HepG2 (cell line): Measurements from ENCODE around the gene DDX39B. TPM values are rescaled to one million over a fixed set of nuclear protein-coding genes. Genes with fewer than 3 reads are reported as not detected.
A peak's percentile ranks its signal among the peaks of the same experiment; 100 is the strongest.

Source experiments
- HNRNPLL ChIP-seq: fragments of 200-400 bp; formaldehyde crosslinking; IDR thresholded peaks from 2 replicates; pipeline ENCODE4 v1.6.1; 2017; ENCODE audit warnings: mild to moderate bottlenecking, low read depth, low read length; ENCODE audit not compliant: poor library complexity, severe bottlenecking
- MTA1 ChIP-seq: sonication (generic); formaldehyde crosslinking; IDR thresholded peaks from 2 replicates; pipeline ENCODE4 v1.4.0; 2020; ENCODE audit warnings: missing genetic modification reagents, mild to moderate bottlenecking, borderline replicate concordance
- NBN ChIP-seq: fragments of 450-650 bp; conservative IDR thresholded peaks from 2 replicates; pipeline ENCODE4 v1.6.1; 2017
- PAF1 ChIP-seq: IDR thresholded peaks from 2 replicates; pipeline ENCODE4 v1.6.1; 2016; ENCODE audit warnings: missing genetic modification reagents, missing compliant biosample characterization
- RARG ChIP-seq: sonication (generic); formaldehyde crosslinking; IDR thresholded peaks from 2 replicates; pipeline ENCODE4 v1.4.0; 2020; ENCODE audit warnings: low read depth, mild to moderate bottlenecking, missing genetic modification reagents
- RBFOX2 ChIP-seq: fragments of 200-400 bp; formaldehyde crosslinking; IDR thresholded peaks from 2 replicates; pipeline ENCODE4 v1.6.1; 2017; ENCODE audit warnings: low read depth, mild to moderate bottlenecking, low read length
- RORA ChIP-seq: sonication (generic); formaldehyde crosslinking; IDR thresholded peaks from 2 replicates; pipeline ENCODE4 v1.5.0; 2020; ENCODE audit warnings: mild to moderate bottlenecking, missing genetic modification reagents, moderate library complexity
- SMAD1 ChIP-seq: sonication (generic); formaldehyde crosslinking; IDR thresholded peaks from 2 replicates; pipeline ENCODE4 v1.4.0; 2020; ENCODE audit warnings: missing genetic modification reagents, low read depth, mild to moderate bottlenecking, borderline replicate concordance
- ZFAT ChIP-seq: sonication (generic); formaldehyde crosslinking; conservative IDR thresholded peaks from 2 replicates; pipeline ENCODE4 v1.8.1; 2023; ENCODE audit warnings: missing genetic modification reagents, inconsistent platforms
- ZFP36L1 ChIP-seq: sonication (generic); formaldehyde crosslinking; IDR thresholded peaks from 2 replicates; pipeline ENCODE4 v1.8.0; 2022; ENCODE audit warnings: mild to moderate bottlenecking, missing genetic modification reagents, moderate library complexity
- ZFP62 ChIP-seq: sonication (generic); formaldehyde crosslinking; IDR thresholded peaks from 2 replicates; pipeline ENCODE4 v1.4.0; 2020; ENCODE audit warnings: missing genetic modification reagents
- ZNF232 ChIP-seq: sonication (generic); formaldehyde crosslinking; IDR thresholded peaks from 2 replicates; pipeline ENCODE4 v1.4.0; 2020; ENCODE audit warnings: missing genetic modification reagents, borderline replicate concordance
- ZSCAN29 ChIP-seq: sonication (generic); formaldehyde crosslinking; conservative IDR thresholded peaks from 2 replicates; pipeline ENCODE4 v1.4.0; 2020; ENCODE audit warnings: mild to moderate bottlenecking, missing genetic modification reagents
- polyA plus RNA-seq, 8 experiments: library from polyadenylated mRNA; depleted of rRNA in 3 of 8; stranded (reverse) in 7 of 8; unstranded in 1 of 8; fragments of >200 nt; fragmentation: Illumina TruSeq in 4 of 8; extraction: Trizol in 4 of 8; gene quantifications; 2 replicates each; pipeline versions ENCODE4 v1.2.1 to v1.2.3, GENCODE V29; 2011 to 2016; ENCODE audit warnings: low read depth in 4 of 8, missing spikeins in 1 of 8, mixed read lengths in 1 of 8; ENCODE audit not compliant: insufficient read depth in 1 of 8
- total RNA-seq, 5 experiments: library from RNA; depleted of rRNA; stranded (reverse); fragments of >200 nt; fragmentation: Illumina TruSeq; extraction: Trizol; gene quantifications; 2 replicates each; pipeline ENCODE4 v1.2.3, GENCODE V29; 2016; ENCODE audit warnings: low read depth in 1 of 5
- TF ChIP-seq, protein P1 (sequence below): sonication (generic); formaldehyde crosslinking; IDR thresholded peaks from 2 replicates; pipeline ENCODE4 v1.4.0; 2020; ENCODE audit warnings: missing genetic modification reagents, borderline replicate concordance
- TF ChIP-seq, protein P2 (sequence below): sonication (generic); formaldehyde crosslinking; IDR thresholded peaks from 2 replicates; pipeline ENCODE4 v1.8.1; 2023; ENCODE audit warnings: missing genetic modification reagents, inconsistent platforms, borderline replicate concordance
- TF ChIP-seq, protein P3 (sequence below): sonication (generic); formaldehyde crosslinking; IDR thresholded peaks from 2 replicates; pipeline ENCODE4 v1.4.0; 2020; ENCODE audit warnings: missing genetic modification reagents, mild to moderate bottlenecking, borderline replicate concordance
- TF ChIP-seq, protein P4 (sequence below): sonication (generic); formaldehyde crosslinking; IDR thresholded peaks from 2 replicates; pipeline ENCODE4 v1.9.0; 2022; ENCODE audit warnings: missing genetic modification reagents, mild to moderate bottlenecking, borderline replicate concordance
- TF ChIP-seq, protein P5 (sequence below): sonication (generic); formaldehyde crosslinking; IDR thresholded peaks from 2 replicates; pipeline ENCODE4 v1.8.0; 2022; ENCODE audit warnings: mild to moderate bottlenecking, missing genetic modification reagents, moderate library complexity
- TF ChIP-seq, protein P6 (sequence below): IDR thresholded peaks from 2 replicates; pipeline ENCODE4 v1.6.1; 2016; ENCODE audit warnings: mild to moderate bottlenecking, missing biosample characterization, missing genetic modification reagents

The DDX39B gene
- total and polyA plus RNA-seq, 2 of the 13 experiments (the other 11 are each of a cell fraction or from before 2014, with no cell fraction given), result 570 to 678 TPM

DNA sequence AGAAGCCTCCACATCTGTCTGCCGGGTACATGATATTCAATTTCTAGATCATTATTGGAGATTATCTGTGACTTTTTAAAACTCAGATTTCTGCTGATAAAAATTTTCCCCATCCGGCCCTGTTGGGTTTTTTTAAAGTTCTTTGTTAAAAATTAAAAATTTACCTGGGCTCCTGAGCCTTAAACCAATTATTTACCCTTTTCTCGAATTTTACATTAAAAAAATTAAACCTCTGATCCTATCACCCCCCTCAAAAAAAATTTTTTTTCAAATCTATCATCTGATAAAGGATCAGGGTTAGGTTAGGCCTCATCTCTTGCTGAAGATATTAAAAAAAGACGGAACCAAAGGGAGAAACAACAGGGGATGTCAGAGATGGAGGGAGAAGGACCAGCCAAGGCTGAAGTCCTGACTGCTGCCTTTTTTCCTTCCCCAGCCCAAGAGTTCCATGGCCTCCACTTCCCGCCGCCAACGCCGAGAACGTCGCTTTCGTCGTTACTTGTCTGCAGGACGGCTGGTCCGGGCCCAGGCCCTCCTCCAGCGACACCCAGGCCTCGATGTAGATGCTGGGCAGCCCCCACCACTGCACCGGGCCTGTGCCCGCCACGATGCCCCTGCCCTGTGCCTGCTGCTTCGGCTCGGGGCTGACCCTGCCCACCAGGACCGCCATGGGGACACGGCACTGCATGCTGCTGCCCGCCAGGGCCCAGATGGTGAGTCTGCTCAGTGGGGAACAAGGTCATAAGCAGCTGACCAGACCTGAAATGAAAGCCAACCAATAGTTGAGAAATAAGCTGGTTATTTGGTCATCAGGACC lies 6.1 kb upstream of the DDX39B start (continued):
- TF ChIP-seq, protein P1, sequence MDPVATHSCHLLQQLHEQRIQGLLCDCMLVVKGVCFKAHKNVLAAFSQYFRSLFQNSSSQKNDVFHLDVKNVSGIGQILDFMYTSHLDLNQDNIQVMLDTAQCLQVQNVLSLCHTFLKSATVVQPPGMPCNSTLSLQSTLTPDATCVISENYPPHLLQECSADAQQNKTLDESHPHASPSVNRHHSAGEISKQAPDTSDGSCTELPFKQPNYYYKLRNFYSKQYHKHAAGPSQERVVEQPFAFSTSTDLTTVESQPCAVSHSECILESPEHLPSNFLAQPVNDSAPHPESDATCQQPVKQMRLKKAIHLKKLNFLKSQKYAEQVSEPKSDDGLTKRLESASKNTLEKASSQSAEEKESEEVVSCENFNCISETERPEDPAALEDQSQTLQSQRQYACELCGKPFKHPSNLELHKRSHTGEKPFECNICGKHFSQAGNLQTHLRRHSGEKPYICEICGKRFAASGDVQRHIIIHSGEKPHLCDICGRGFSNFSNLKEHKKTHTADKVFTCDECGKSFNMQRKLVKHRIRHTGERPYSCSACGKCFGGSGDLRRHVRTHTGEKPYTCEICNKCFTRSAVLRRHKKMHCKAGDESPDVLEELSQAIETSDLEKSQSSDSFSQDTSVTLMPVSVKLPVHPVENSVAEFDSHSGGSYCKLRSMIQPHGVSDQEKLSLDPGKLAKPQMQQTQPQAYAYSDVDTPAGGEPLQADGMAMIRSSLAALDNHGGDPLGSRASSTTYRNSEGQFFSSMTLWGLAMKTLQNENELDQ (CRISPR knock-in tag), result no peak
- no peak for TF ChIP-seq ZSCAN29
- no peak for TF ChIP-seq SMAD1 (CRISPR knock-in tag)
- TF ChIP-seq, protein P2, sequence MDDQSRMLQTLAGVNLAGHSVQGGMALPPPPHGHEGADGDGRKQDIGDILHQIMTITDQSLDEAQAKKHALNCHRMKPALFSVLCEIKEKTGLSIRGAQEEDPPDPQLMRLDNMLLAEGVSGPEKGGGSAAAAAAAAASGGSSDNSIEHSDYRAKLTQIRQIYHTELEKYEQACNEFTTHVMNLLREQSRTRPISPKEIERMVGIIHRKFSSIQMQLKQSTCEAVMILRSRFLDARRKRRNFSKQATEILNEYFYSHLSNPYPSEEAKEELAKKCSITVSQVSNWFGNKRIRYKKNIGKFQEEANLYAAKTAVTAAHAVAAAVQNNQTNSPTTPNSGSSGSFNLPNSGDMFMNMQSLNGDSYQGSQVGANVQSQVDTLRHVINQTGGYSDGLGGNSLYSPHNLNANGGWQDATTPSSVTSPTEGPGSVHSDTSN (CRISPR knock-in tag), result no peak
- TF ChIP-seq HNRNPLL, result peak; percentile 41
- no peak for TF ChIP-seq RORA
- no peak for TF ChIP-seq NBN
- TF ChIP-seq ZNF232 (CRISPR knock-in tag), result no peak
- TF ChIP-seq, protein P3, sequence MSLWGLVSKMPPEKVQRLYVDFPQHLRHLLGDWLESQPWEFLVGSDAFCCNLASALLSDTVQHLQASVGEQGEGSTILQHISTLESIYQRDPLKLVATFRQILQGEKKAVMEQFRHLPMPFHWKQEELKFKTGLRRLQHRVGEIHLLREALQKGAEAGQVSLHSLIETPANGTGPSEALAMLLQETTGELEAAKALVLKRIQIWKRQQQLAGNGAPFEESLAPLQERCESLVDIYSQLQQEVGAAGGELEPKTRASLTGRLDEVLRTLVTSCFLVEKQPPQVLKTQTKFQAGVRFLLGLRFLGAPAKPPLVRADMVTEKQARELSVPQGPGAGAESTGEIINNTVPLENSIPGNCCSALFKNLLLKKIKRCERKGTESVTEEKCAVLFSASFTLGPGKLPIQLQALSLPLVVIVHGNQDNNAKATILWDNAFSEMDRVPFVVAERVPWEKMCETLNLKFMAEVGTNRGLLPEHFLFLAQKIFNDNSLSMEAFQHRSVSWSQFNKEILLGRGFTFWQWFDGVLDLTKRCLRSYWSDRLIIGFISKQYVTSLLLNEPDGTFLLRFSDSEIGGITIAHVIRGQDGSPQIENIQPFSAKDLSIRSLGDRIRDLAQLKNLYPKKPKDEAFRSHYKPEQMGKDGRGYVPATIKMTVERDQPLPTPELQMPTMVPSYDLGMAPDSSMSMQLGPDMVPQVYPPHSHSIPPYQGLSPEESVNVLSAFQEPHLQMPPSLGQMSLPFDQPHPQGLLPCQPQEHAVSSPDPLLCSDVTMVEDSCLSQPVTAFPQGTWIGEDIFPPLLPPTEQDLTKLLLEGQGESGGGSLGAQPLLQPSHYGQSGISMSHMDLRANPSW (CRISPR knock-in tag), result no peak
- no peak for TF ChIP-seq ZFP62 (CRISPR knock-in tag)
- no peak; the same call in 1 of the 2 replicates for TF ChIP-seq RARG (CRISPR knock-in tag)
- TF ChIP-seq ZFAT, result no peak
- peak; percentile 50; the same call in 1 of the 2 replicates for TF ChIP-seq MTA1 (CRISPR knock-in tag)
- TF ChIP-seq, protein P4, sequence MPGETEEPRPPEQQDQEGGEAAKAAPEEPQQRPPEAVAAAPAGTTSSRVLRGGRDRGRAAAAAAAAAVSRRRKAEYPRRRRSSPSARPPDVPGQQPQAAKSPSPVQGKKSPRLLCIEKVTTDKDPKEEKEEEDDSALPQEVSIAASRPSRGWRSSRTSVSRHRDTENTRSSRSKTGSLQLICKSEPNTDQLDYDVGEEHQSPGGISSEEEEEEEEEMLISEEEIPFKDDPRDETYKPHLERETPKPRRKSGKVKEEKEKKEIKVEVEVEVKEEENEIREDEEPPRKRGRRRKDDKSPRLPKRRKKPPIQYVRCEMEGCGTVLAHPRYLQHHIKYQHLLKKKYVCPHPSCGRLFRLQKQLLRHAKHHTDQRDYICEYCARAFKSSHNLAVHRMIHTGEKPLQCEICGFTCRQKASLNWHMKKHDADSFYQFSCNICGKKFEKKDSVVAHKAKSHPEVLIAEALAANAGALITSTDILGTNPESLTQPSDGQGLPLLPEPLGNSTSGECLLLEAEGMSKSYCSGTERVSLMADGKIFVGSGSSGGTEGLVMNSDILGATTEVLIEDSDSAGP (CRISPR knock-in tag), result no peak
- TF ChIP-seq PAF1 (CRISPR knock-in tag), result no peak
- TF ChIP-seq ZFP36L1 (CRISPR knock-in tag), result no peak
- TF ChIP-seq RBFOX2, result no peak
- TF ChIP-seq, protein P5, sequence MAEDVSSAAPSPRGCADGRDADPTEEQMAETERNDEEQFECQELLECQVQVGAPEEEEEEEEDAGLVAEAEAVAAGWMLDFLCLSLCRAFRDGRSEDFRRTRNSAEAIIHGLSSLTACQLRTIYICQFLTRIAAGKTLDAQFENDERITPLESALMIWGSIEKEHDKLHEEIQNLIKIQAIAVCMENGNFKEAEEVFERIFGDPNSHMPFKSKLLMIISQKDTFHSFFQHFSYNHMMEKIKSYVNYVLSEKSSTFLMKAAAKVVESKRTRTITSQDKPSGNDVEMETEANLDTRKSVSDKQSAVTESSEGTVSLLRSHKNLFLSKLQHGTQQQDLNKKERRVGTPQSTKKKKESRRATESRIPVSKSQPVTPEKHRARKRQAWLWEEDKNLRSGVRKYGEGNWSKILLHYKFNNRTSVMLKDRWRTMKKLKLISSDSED, result no peak
- TF ChIP-seq, protein P6, sequence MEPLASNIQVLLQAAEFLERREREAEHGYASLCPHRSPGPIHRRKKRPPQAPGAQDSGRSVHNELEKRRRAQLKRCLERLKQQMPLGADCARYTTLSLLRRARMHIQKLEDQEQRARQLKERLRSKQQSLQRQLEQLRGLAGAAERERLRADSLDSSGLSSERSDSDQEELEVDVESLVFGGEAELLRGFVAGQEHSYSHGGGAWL (CRISPR knock-in tag), result no peak
